B cell (primary cell): ENCODE measurements around the gene PICK1.

ENCODE experiments used
- EZH2 ChIP-seq: IDR thresholded peaks from 2 replicates; pipeline ENCODE4 v1.6.1; 2012; ENCODE audit warnings: borderline replicate concordance, low read depth, mild to moderate bottlenecking, moderate library complexity, low read length; ENCODE audit not compliant: insufficient read depth, poor library complexity, severe bottlenecking
- TF ChIP-seq, protein P1 (sequence below): fragments of 200-600 bp; IDR thresholded peaks from one replicate; pipeline ENCODE4 v1.8.0; 2022; ENCODE audit warnings: antibody characterized with exemption, mild to moderate bottlenecking

DNA sequence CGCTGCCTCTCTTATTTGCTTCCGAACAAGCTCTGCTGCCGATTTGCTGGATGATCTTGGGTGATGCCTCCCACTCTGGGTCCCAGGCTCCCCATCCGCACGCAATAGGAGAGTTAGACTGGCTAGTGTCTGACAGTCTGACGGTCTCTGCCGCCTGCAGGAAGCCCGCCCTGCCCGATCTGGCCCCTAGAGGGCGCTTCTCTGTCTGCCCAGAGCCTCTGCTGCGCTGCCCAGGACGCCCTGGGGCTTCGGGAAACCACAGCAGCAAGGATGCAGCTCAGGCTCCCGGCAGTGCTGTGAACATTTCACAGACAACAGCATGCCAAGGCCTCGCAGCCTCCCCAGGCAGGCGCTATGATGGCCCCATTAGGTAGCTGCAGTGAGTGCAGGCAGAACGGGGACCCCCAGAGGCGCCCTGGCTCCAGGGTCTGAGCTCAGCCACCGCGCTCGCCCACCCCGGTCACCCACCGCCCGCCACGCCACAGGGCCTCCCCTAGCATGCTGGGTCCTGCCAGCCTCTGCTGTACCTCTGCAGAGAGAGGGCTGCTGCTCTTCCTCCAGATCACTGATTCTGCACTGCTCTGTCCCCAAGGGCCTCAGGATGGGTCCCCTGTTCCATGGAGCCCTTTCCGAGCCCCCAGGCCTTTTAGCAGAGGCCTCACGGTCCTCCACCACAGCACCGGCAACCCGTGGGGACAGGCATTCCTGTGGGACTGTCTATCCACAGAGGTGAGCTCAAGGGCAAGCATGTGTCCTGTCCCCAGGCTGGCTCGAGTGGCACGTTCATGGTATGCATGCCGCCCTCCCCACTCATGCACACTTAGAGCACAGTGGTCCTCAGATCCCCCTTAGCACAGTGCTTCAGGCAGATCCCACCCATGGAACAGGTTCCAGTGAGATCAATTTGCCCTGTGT is 57.5 kb downstream of the PICK1 start:
- TF ChIP-seq, protein P1, sequence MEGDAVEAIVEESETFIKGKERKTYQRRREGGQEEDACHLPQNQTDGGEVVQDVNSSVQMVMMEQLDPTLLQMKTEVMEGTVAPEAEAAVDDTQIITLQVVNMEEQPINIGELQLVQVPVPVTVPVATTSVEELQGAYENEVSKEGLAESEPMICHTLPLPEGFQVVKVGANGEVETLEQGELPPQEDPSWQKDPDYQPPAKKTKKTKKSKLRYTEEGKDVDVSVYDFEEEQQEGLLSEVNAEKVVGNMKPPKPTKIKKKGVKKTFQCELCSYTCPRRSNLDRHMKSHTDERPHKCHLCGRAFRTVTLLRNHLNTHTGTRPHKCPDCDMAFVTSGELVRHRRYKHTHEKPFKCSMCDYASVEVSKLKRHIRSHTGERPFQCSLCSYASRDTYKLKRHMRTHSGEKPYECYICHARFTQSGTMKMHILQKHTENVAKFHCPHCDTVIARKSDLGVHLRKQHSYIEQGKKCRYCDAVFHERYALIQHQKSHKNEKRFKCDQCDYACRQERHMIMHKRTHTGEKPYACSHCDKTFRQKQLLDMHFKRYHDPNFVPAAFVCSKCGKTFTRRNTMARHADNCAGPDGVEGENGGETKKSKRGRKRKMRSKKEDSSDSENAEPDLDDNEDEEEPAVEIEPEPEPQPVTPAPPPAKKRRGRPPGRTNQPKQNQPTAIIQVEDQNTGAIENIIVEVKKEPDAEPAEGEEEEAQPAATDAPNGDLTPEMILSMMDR: peak; percentile 86
- no peak for TF ChIP-seq EZH2
